K562 (cell line): ENCODE data around the gene TLE7. TPM values are rescaled to one million over a fixed set of nuclear protein-coding genes. Genes with fewer than 3 reads are reported as not detected.

Experiments used
- ATAC-seq: fragments of 200-7000 bp; cut with Tn5 transposase; 3 replicates; pipeline ENCODE4 v1.9.1; 2020; ENCODE audit warnings: moderate library complexity
- BruUV-seq: library from RNA; stranded (reverse); fragments of 400-500 nt; replicated peaks from 2 replicates; lab custom pipeline; 2021; lab: Mats Ljungman, UMichigan
- CTCF ChIA-PET: fragments of 300-600 bp; formaldehyde crosslinking; extraction: SDS; loops from one replicate; lab custom pipeline; 2021; ENCODE audit warnings: low intra/inter-chr PET ratio; lab: Yijun Ruan, JAX
- POLR2A ChIA-PET: fragments of 300-600, 350-650 bp; sonication (Branson Sonifier 250); formaldehyde crosslinking; extraction: SDS; loops from one replicate; lab custom pipeline; 2021; ENCODE audit warnings: antibody characterized with exemption, inconsistent platforms; lab: Yijun Ruan, JAX
- DNase-seq, 4 experiments: peaks; one replicate each; pipeline versions ENCODE4 v3.0.0 to v3.0.0-alpha.2; 2011 to 2018; ENCODE audit warnings: low spot score in 3 of 4, mixed read lengths in 3 of 4; ENCODE audit errors: extremely low read depth in 1 of 4
- FAIRE-seq: peaks from 2 replicates; lab custom pipeline; 2011; peaks lifted over from hg19 to GRCh38; lab: Jason Lieb, UNC
- H2AFZ ChIP-seq: 2 replicates; pipeline ENCODE4 v1.6.0; 2011; ENCODE audit warnings: low read depth, low read length, control low read depth, inconsistent platforms
- H3K27ac ChIP-seq: fragments of 200-600 bp; 3 replicates; pipeline ENCODE4 v1.8.0; 2011; ENCODE audit warnings: low read depth, mild to moderate bottlenecking, control low read depth, inconsistent platforms, low read length, moderate library complexity, mixed read lengths; ENCODE audit errors: extremely low read depth
- H3K27me3 ChIP-seq, 2 experiments: fragments of 300-600 bp in 1 of 2; 2 replicates in 1 of 2; 3 replicates in 1 of 2; pipeline versions ENCODE4 v1.6.0 to v1.8.0; 2011; ENCODE audit warnings: inconsistent platforms in 2 of 2, low read length in 2 of 2, mild to moderate bottlenecking in 1 of 2, mixed read lengths in 1 of 2, moderate library complexity in 1 of 2; ENCODE audit not compliant: control insufficient read depth in 2 of 2, insufficient read depth in 2 of 2
- H3K36me3 ChIP-seq: fragments of 300-600 bp; 3 replicates; pipeline ENCODE4 v1.8.0; 2011; ENCODE audit warnings: mild to moderate bottlenecking, low read length, inconsistent platforms; ENCODE audit not compliant: control insufficient read depth, insufficient read depth
- H3K4me1 ChIP-seq, 2 experiments: fragments of 200-600 bp in 1 of 2; replicated peaks in 1 of 2; 2 replicates in 1 of 2; 3 replicates in 1 of 2; pipeline versions ENCODE4 v1.5.1 to v1.8.0; 2011; ENCODE audit warnings: inconsistent platforms in 2 of 2, low read length in 2 of 2, mild to moderate bottlenecking in 1 of 2, mixed read lengths in 1 of 2, moderate library complexity in 1 of 2; ENCODE audit not compliant: control insufficient read depth in 2 of 2, insufficient read depth in 2 of 2
- H3K4me2 ChIP-seq: 2 replicates; pipeline ENCODE4 v1.6.1; 2011; ENCODE audit warnings: low read length, control low read depth, inconsistent platforms, mixed read lengths; ENCODE audit not compliant: insufficient read depth
- H3K4me3 ChIP-seq: fragments of 200-600 bp; sonication (generic), shearing (Covaris generic); 2 replicates; pipeline ENCODE4 v1.5.1; 2016; ENCODE audit warnings: control low read depth, inconsistent platforms
- H3K79me2 ChIP-seq: fragments of 200-600 bp; 3 replicates; pipeline ENCODE4 v1.8.0; 2011; ENCODE audit warnings: low read length, inconsistent platforms; ENCODE audit not compliant: control insufficient read depth, insufficient read depth
- H3K9ac ChIP-seq, 2 experiments: 2 replicates each; pipeline versions ENCODE4 v1.6.0 to v1.6.1; 2011; ENCODE audit warnings: low read depth in 2 of 2, low read length in 2 of 2, control low read depth in 1 of 2, inconsistent platforms in 1 of 2, mild to moderate bottlenecking in 1 of 2, mixed read lengths in 1 of 2; ENCODE audit not compliant: insufficient read depth in 1 of 2
- H3K9me1 ChIP-seq: one replicate; pipeline ENCODE4 v1.6.0; 2011; ENCODE audit warnings: inconsistent platforms, mild to moderate bottlenecking, low read length, moderate library complexity; ENCODE audit not compliant: control insufficient read depth, insufficient read depth
- H3K9me3 ChIP-seq: replicated peaks from 2 replicates; pipeline ENCODE4 v1.5.1; 2011; ENCODE audit warnings: low read depth, low read length, inconsistent platforms; ENCODE audit not compliant: control insufficient read depth, insufficient read depth
- H4K20me1 ChIP-seq: replicated peaks from 2 replicates; pipeline ENCODE4 v1.6.1; 2011; ENCODE audit warnings: low read length, inconsistent platforms, mixed read lengths; ENCODE audit not compliant: control insufficient read depth, insufficient read depth
- BRD9 ChIP-seq: fragments of 450-650 bp; IDR thresholded peaks from 2 replicates; pipeline ENCODE4 v1.6.1; 2018; ENCODE audit warnings: low read depth; ENCODE audit not compliant: partially characterized antibody
- CREM ChIP-seq: IDR thresholded peaks from 2 replicates; pipeline ENCODE4 v1.6.1; 2014; ENCODE audit warnings: antibody characterized with exemption, low read depth
- FOXJ2 ChIP-seq: fragments of 200-800 bp; sonication (Bioruptor generic); IDR thresholded peaks from 2 replicates; pipeline ENCODE4 v1.6.1; 2016; ENCODE audit warnings: missing genetic modification characterization, missing compliant biosample characterization
- TFE3 ChIP-seq: fragments of 450-650 bp; formaldehyde crosslinking; IDR thresholded peaks from 2 replicates; pipeline ENCODE4 v1.4.0; 2020; ENCODE audit warnings: mild to moderate bottlenecking, mixed read lengths
- ZC3H4 ChIP-seq: sonication (generic); formaldehyde crosslinking; IDR thresholded peaks from 2 replicates; pipeline ENCODE4 v1.9.0; 2021; ENCODE audit warnings: missing genetic modification reagents, borderline replicate concordance
- ZNF318 ChIP-seq, 2 experiments: fragments of 450-650 bp; IDR thresholded peaks; 2 replicates each; pipeline ENCODE4 v1.6.1; 2016; ENCODE audit warnings: mild to moderate bottlenecking in 2 of 2, borderline replicate concordance in 1 of 2, low read depth in 1 of 2, moderate library complexity in 1 of 2
- WGBS: fragments of 100-300 bp; shearing (Covaris generic); methylation state at CpG from one replicate; pipeline ENCODE4 v1.1.6; 2016; ENCODE audit warnings: low coverage, mixed read lengths; ENCODE audit not compliant: insufficient coverage; ENCODE audit errors: missing lambda C conversion rate; 5-methylcytosine and 5-hydroxymethylcytosine counted together
- in situ Hi-C: fragments of 300-500 bp; cut with MboI; formaldehyde crosslinking; loops from 4 replicates; pipeline ENCODE4 v1.15.0; 2018; ENCODE audit warnings: inconsistent platforms, mixed read lengths
- intact Hi-C: fragments of 100-400 bp; cut with micrococcal nuclease; formaldehyde crosslinking; loops from 2 replicates; pipeline ENCODE4 v1.14.2; 2022
- polyA plus RNA-seq, 8 experiments: library from polyadenylated mRNA; depleted of rRNA in 4 of 8; stranded (reverse) in 5 of 8; unstranded in 3 of 8; fragments of >200 nt; fragmentation: Nextera tagmentation in 2 of 8; fragmentation: Illumina TruSeq in 1 of 8; extraction: Ambion mirVana in 2 of 8; extraction: Trizol in 1 of 8; gene quantifications; 2 replicates each; pipeline versions ENCODE4 v1.2.1 to v1.2.3, GENCODE V29; 2011 to 2014; ENCODE audit warnings: inconsistent platforms in 1 of 8, missing spikeins in 1 of 8
- total RNA-seq, 7 experiments: library from RNA; depleted of rRNA in 6 of 7; stranded (reverse); fragments of >200 nt in 6 of 7; fragmentation: Illumina TruSeq in 2 of 7; extraction: Trizol in 2 of 7; gene quantifications; 2 replicates each; pipeline versions ENCODE4 v1.2.1 to v1.2.3, GENCODE V29; 2011 to 2021; ENCODE audit warnings: low replicate concordance in 1 of 7
- TF ChIP-seq, protein P1 (sequence below): sonication (generic); formaldehyde crosslinking; IDR thresholded peaks from 2 replicates; pipeline ENCODE4 v1.8.0; 2022; ENCODE audit warnings: missing genetic modification reagents, mild to moderate bottlenecking, moderate library complexity, borderline replicate concordance
- TF ChIP-seq, protein P2 (sequence below): fragments of 200-400 bp; formaldehyde crosslinking; IDR thresholded peaks from 2 replicates; pipeline ENCODE4 v1.6.1; 2017; ENCODE audit warnings: mild to moderate bottlenecking, low read depth, low read length, moderate library complexity

TLE7 gene
- total and polyA plus RNA-seq, 9 of the 15 experiments (the other 6 are each of a cell fraction or from before 2014, with no cell fraction given) = not detected

GRCh38 chr16:71406724-71407123, 35.1 kb downstream of the TLE7 start:
- WGBS = 0% methylated on average over 8 of the region's 8 CpGs
- FAIRE-seq (no peak), ATAC-seq (no peak), DNase-seq (no peak)
- CTCF ChIA-PET = no interaction called here
- no peak overlapping the region for H3K4me2 ChIP-seq
- intact Hi-C loops = no loop called here
- in situ Hi-C loops = no loop called here
- peaks cover 16 to 50% of the 10 kb centered on the region in 2 experiments for H3K27me3 ChIP-seq
- no peaks in the 10 kb centered on the region for H3K9me1 ChIP-seq
- no peak overlapping the region for H3K27ac ChIP-seq
- BruUV-seq = no TSS peak
- no peaks in the 10 kb centered on the region for H3K36me3 ChIP-seq
- H2AFZ ChIP-seq = no peak overlapping the region
- H3K9ac ChIP-seq = no peak overlapping the region
- POLR2A ChIA-PET = no interaction called here
- no peaks in the 10 kb centered on the region; the same call in 1 of the 2 replicates for H3K9me3 ChIP-seq
- 0 out of 2 replicates have a peak, but pooled peaks cover 8% of the 10 kb centered on the region for H4K20me1 ChIP-seq
- peaks cover 0 to 4% of the 10 kb centered on the region in 2 experiments; a peak in 2 of 5 replicates for H3K4me1 ChIP-seq
- H3K79me2 ChIP-seq = no peaks in the 10 kb centered on the region
- no peak overlapping the region for H3K4me3 ChIP-seq
- TF ChIP-seq, protein P1, sequence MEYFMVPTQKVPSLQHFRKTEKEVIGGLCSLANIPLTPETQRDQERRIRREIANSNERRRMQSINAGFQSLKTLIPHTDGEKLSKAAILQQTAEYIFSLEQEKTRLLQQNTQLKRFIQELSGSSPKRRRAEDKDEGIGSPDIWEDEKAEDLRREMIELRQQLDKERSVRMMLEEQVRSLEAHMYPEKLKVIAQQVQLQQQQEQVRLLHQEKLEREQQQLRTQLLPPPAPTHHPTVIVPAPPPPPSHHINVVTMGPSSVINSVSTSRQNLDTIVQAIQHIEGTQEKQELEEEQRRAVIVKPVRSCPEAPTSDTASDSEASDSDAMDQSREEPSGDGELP (CRISPR knock-in tag) = no peak
- TF ChIP-seq TFE3 (CRISPR knock-in tag) (no peak), ZNF318 (IDR thresholded peaks at IDR 0.05; ENCODE audit: borderline replicate concordance in 1 of 2, low read depth in 1 of 2) (no peak), ZC3H4 (CRISPR knock-in tag) (no peak), CREM (no peak), FOXJ2 (no peak), BRD9 (no peak)
- TF ChIP-seq, protein P2, sequence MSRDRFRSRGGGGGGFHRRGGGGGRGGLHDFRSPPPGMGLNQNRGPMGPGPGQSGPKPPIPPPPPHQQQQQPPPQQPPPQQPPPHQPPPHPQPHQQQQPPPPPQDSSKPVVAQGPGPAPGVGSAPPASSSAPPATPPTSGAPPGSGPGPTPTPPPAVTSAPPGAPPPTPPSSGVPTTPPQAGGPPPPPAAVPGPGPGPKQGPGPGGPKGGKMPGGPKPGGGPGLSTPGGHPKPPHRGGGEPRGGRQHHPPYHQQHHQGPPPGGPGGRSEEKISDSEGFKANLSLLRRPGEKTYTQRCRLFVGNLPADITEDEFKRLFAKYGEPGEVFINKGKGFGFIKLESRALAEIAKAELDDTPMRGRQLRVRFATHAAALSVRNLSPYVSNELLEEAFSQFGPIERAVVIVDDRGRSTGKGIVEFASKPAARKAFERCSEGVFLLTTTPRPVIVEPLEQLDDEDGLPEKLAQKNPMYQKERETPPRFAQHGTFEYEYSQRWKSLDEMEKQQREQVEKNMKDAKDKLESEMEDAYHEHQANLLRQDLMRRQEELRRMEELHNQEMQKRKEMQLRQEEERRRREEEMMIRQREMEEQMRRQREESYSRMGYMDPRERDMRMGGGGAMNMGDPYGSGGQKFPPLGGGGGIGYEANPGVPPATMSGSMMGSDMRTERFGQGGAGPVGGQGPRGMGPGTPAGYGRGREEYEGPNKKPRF = no peak
